GM18507 (cell line): ENCODE data around the gene SYK.
A peak's percentile ranks its signal among the peaks of the same experiment; 100 is the strongest.

Experiments
- DNase-seq: peaks from one replicate; pipeline ENCODE4 v3.0.0; 2011; ENCODE audit warnings: low read depth; ENCODE audit not compliant: insufficient read length; ENCODE audit errors: extremely low spot score
- FAIRE-seq: peaks from 2 replicates; lab custom pipeline; 2011; peaks lifted over from hg19 to GRCh38; lab: Jason Lieb, UNC

The SYK gene

GRCh38 chr9:90894986-90895687, 93.5 kb downstream of the SYK start:
- DNase-seq (no peak), FAIRE-seq (peak; percentile 54)

DNA sequence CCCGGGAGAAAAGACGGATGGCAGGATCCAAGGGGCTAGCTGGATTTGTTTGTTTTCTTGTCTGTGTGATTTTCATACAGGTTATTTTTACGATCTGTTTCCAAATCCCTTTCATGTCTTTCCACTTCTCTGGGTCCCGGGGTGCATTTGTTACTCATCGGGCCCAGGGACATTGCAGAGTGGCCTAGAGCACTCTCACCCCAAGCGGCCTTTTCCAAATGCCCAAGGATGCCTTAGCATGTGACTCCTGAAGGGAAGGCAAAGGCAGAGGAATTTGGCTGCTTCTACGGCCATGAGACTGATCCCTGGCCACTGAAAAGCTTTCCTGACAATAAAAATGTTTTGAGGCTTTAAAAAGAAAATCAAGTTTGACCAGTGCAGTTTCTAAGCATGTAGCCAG, 94.2 kb downstream of the SYK start:
- DNase-seq, result no peak

DNA sequence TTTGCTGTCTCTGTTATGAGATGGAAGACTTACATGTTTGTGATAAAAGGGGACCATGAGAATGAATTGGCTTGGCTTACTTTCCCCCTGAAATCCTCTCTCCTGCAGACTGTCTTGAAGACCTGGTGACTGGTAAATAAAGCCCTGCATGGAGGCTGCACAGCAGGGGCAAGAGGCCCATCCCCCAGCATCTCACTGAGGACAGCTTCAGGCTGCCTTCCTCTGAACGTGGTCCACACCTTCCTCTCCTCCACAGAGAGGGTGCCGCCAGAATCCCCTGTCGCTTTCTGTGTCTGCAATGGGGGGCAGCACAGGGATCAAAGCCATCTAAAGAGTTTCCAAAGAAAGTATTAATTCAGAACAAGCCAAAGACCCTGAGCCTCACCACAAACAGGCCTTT, 94.6 kb downstream of the SYK start:
- DNase-seq, result no peak
- FAIRE-seq, result no peak

More for the DNA sequence above, 94.2 kb downstream of the SYK start:
- FAIRE-seq, result no peak

DNA sequence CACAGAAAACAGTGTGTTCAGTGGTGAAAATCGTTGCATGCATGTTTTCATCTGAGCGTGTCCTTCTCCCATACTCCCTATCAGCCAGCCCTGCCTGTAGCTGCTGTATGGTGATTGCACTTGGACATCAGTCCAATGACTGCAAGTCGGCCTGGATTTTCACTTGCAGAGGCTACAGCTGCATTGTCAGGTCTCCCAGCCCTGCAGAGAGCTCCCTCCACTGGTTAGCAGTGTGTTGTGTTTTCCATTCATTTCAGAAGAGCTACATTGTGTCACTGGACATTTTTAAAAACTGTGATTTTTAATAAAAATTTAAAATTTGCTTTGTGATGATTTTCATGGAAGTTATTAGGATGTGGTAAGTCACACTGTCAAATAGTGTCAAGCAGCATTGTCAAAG, 96.6 kb downstream of the SYK start:
- DNase-seq (no peak), FAIRE-seq (no peak)

GRCh38 chr9:90899287-90899686, 97.7 kb downstream of the SYK start:
- FAIRE-seq, result no peak

DNA sequence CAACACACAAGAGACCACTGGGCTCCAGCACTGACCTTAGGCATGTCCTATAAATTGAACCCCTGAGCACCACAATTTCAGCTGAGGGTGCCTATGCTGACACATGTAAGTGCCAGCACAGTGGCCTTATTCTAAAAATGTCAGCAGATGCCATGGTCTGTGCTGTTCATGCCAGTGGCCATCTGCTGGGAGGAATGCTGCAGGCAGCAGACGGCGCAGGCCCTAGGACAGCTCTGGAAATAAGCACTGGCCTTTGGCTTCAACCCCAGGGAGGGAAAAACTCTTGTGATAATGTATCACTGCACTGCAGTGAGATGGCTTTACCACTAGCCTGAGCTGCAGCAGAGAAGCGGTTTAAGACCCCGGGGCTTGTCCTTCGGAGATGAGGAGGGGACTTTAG, 98.5 kb downstream of the SYK start:
- DNase-seq, result no peak
- no peak for FAIRE-seq

More at GRCh38 chr9:90899287-90899686, 97.7 kb downstream of the SYK start:
- DNase-seq, result no peak

DNA sequence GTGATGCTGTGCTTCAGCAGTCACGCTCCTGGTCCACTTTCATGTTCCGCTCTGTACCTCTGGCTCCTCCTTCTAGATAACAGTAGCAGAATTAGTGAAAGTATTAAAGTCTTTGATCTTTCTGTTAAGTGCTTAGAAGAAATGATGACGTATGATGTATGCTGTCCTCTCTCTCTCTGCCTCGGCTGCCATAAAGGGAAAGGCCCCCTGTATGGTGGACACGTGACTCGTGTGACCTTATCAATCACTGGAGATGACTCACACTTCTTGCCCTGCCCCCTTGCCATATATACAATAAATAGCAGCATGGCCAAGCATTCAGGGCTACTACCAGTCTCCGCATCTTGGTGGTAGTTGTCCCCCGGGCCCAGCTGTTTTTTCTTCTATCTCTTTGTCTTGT, 100.3 kb downstream of the SYK start:
- FAIRE-seq, result no peak
- DNase-seq, result no peak

GRCh38 chr9:90903766-90904424, 102.3 kb downstream of the SYK start:
- DNase-seq, result no peak
- no peak for FAIRE-seq

DNA sequence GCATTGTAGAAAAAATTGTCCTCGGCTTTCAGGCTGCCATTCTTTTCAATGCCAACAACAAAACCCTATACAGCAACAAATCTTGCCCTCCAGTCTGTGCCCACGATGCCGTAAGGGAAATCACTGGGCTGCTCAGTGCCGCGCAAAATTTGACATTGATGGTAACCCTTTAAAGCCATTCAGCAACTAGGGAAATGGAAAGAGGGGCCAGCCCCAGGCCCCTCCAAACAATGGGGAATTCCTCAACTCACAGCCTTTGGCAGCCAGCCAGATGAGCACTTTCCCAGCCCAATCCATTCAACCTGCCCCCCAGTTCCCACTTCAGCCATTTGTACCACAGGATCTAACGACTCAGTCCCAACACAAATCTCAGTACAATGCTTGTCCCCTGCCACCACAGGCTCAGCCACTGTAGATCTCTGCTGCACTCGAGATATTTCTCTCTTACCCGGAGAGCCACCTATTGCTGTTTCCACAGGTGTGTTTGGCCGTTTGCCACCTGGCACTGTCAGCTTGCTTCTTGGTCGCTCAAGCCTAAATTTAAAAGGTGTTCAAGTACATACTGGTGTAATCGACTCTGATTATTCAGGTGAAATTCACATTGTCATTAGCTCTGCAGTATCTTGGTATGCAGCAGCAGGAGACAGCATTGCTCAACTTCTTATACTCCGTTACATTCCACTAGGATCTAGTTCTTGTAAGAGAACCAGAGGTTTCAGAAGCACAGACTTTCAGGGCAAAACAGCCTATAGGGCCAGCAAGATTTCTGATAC, 103.3 kb downstream of the SYK start:
- FAIRE-seq, result no peak
- no peak for DNase-seq

DNA sequence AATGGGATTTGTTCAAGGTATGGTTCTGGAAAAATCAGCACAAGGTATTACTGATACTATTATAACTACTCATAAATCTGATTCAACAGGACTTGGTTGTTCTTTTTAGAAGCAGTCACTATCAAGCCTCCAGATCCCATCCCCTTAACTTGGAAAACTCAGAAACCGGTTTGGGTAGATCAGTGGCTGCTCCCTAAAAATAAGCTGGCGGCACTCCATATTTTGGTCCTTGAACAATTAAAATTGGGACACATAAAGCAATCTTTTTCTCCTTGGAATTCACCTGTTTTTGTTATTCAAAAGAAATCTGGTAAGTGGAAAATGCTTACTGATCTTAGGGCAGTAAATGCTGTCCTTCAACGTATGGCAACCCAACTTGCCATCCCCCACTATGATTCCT, 104.2 kb downstream of the SYK start:
- FAIRE-seq (no peak), DNase-seq (no peak)

GRCh38 chr9:90906316-90907055, 104.9 kb downstream of the SYK start:
- FAIRE-seq, result no peak
- no peak for DNase-seq

DNA sequence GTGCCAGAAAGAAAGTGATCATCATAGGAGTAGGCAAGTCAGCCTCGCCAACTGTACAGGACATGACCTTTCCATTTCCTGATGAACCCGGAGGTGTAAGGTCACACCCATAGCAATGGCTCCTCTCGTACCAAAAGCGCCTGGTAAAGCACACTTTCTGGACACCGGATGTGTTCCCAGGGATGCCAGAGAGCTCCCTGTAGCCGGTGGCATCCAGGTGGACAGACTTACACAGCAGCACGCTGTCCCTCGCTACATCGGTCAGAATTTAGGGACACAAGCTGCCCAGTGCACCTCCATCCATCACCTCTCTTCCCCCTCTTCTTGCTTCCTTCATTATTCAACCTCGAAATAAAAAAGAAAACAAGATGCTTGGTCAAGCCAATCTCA, 105.4 kb downstream of the SYK start:
- DNase-seq (no peak), FAIRE-seq (no peak)

DNA sequence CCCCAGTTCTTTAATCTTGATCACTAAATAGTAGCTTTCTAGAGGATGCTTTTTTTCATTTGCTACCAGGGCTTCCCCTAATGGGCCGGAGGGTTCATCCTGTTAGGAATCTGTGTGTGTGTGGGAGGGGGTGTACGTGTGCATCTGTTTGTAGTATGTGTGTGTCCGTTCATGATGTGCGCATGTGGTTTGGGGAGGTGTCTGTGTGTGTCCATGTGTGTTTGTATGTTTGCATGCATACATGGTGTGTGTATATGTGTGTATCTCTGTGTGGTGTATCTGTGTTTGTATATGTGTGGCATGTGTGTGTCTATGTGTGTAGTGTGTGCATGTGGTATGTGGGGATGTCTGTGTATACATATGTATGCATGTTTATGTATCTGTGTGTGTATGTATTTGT, 106.2 kb downstream of the SYK start:
- no peak for DNase-seq
- FAIRE-seq, result no peak

DNA sequence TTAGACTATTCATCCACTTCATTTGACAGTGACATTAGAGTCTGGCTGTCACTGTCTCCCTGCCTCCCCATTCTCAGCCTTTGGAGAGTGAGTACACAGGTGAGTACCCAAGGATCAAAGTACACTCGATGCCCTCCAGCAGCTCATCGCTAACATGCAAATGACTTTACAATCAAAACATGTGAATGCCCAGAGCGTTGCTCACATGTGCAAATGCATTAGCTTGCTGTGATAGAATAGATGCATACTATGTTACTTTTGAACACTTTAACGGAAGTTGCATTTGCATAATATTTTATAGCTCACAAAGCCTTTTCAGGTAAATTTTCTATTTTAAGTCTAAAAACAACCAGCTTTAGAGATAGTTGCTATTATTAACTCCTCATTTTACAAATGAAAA, 107.6 kb downstream of the SYK start:
- peak; percentile 45 for FAIRE-seq

DNA sequence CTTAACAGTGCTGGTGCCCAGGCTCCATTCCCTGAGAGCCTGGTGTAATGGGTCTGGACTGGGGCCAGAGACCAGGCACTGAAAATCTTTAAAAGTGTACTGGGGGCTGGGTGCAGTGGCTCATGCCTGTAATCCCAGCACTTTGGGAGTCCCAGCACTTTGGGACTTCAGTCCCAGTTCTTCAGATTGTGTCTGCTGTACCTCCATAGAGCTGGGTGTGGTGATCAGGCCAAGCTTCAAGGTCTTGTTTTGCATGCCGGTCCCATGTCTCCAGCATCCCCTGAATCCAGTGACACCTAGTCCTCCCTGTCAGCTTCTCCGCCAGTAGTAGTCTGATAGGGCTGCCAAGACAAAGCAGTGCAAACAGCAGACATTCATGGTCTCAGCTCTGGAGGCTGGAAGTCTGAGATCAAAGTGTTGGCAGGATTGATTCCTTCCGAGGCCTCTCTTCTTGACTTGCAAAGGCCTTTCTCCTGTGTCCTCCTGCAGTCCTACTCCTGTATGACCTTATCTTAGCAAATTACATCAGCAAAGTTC, 108.2 kb downstream of the SYK start:
- peak; percentile 35 for FAIRE-seq
- no peak for DNase-seq

More for the DNA sequence above, 107.6 kb downstream of the SYK start:
- no peak for DNase-seq

- FAIRE-seq, result no peak
Observed at GRCh38 chr9:90914196-90914595, 112.6 kb downstream of the SYK start.

DNA sequence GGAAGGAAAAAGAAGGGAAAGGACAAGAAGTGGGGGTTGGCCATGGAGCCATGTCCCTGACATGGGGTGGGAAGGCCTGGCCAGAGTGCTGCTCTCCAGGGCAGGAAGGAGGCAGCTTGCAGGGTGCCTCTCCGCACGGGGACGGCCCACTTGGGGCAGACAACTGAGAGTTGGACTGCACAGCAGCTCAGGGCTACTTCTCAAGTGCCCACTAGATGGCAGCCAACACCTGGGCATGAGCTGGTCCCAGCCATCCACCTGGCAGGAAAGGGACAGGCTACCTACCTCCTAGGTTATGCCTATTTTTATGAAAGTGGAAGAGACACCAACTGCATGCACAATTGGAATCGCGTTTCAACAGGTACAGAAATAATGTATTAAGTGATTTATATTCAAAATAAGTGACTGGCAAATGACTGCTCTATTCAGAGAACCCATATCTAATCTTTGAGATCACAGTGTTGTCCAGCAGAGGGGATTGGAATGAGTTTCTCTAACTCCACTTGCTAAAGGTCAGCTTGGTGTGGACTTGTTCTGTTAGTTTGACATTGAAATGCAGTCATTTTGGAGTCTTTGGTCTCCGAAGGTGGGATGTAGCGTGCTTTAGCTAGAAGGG, 113.4 kb downstream of the SYK start:
- peak; percentile 96 for FAIRE-seq

More at GRCh38 chr9:90914196-90914595, 112.6 kb downstream of the SYK start:
- DNase-seq, result no peak

DNA sequence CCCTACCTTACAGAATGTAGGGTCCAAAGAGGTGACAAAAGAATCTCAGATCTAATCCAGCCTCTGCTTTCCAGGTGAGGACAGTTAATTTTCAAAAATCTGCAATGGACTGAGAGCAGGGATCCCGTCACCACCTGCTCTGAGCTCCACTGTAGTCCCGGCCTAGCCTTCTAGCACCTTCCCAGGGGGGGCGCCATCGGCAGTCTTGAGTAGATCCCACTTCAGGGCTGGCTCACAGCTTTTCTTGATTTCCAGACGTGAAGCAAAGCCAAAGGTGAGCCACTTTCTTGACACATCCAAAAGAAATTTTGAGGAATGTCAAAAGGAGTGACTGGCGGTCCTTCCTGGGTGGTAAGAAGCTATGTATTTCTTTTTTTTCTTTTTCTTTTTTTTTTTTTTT, 114.1 kb downstream of the SYK start:
- FAIRE-seq, result no peak
- DNase-seq, result no peak

More for the DNA sequence above, 113.4 kb downstream of the SYK start:
- peak; percentile 82 for DNase-seq

DNA sequence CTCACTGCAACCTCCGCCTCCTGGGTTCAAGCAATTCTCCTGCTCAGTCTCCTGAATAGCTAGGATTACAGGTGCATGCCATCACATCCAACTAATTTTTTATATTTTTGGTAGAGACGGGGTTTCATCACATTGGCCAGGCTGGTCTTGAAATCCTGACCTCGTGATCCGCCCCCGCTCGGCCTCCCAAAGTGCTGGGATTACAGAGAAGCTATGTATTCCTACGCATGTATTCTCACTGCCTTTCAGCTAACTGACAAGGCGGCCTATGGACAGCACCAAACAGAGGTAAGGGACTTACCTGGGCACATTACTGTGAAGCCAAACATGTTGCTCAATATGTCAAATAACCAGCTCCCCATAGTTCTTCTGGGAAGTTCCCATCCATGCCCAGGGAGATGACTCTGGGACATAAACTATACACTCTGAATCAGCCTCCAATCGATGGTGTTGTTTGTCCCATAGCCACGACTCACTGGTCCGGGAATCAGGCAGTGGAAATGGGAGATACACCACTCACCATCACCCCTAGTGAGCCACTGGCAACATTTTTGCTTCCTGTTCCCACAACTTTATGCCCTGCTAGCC, 114.6 kb downstream of the SYK start:
- no peak for FAIRE-seq

More for the DNA sequence above, 114.6 kb downstream of the SYK start:
- no peak for DNase-seq
